Psoas muscle (tissue), 8 donors: ENCODE measurements around the gene SHISA5. TPM values are rescaled to one million over a fixed set of nuclear protein-coding genes. Genes with fewer than 3 reads are reported as not detected.

ENCODE experiments used
- ATAC-seq, 4 donors: fragments of 200-7000 bp; cut with Tn5 transposase; one replicate each; pipeline ENCODE4 v1.9.1; 2020; ENCODE audit warnings: moderate library complexity in 3 of 4, mild to moderate bottlenecking in 2 of 4
- DNase-seq, 2 donors: peaks; one replicate each; pipeline ENCODE4 v3.0.0-alpha.2; 2020
- H3K27ac ChIP-seq: fragments of 200-600 bp; one replicate; pipeline ENCODE4 v1.8.0; 2022
- H3K27me3 ChIP-seq, 3 donors: fragments of 200-600 bp in 1 of 3; one replicate each; pipeline versions ENCODE4 v1.6.1 to v1.8.0; 2013 to 2022; ENCODE audit warnings: low read length in 2 of 3, mild to moderate bottlenecking in 2 of 3, moderate library complexity in 1 of 3; ENCODE audit not compliant: insufficient read depth in 3 of 3
- H3K36me3 ChIP-seq, 2 donors: fragments of 200-600 bp in 1 of 2; one replicate each; pipeline versions ENCODE4 v1.6.1 to v1.8.0; 2013 to 2022; ENCODE audit warnings: low read depth in 1 of 2, mild to moderate bottlenecking in 1 of 2, moderate library complexity in 1 of 2; ENCODE audit not compliant: insufficient read depth in 1 of 2
- H3K4me1 ChIP-seq: fragments of 200-600 bp; one replicate; pipeline ENCODE4 v1.8.0; 2022
- H3K4me3 ChIP-seq: fragments of 200-600 bp; one replicate; pipeline ENCODE4 v1.8.0; 2022; ENCODE audit warnings: mild to moderate bottlenecking
- H3K9me3 ChIP-seq: fragments of 200-600 bp; one replicate; pipeline ENCODE4 v1.8.0; 2022
- WGBS, 3 donors: extraction: QIAGEN DNeasy Blood & Tissue Kit; methylation state at CpG; one replicate each; pipeline versions ENCODE4 v1.1.6 to v1.1.7; 2013; 5-methylcytosine and 5-hydroxymethylcytosine counted together
- intact Hi-C, 2 donors: fragments of 100-400 bp; cut with DNase I; formaldehyde crosslinking; loops; one replicate each; pipeline versions ENCODE4 v1.11.0 to v1.14.2; 2022
- polyA plus RNA-seq, 3 donors: library from polyadenylated mRNA; stranded (reverse); fragments of 200-250 nt; gene quantifications; one replicate each; pipeline ENCODE4 v1.2.3, GENCODE V29; 2013
- total RNA-seq, 4 donors: library from RNA; stranded (reverse); fragmentation: NEBNext Ultra II Directional in 2 of 4; extraction: Animal tissue kit (Norgen Biotek cat#: 25700) in 2 of 4; gene quantifications; one replicate each; pipeline versions ENCODE4 v1.2.1 to v1.2.4, GENCODE V29; 2021 to 2023
- TF ChIP-seq, protein P1 (sequence below): fragments of 200-600 bp; IDR thresholded peaks from one replicate; pipeline ENCODE4 v1.8.0; 2022; ENCODE audit warnings: antibody characterized with exemption
- donor health status: healthy with polysubstance abuse.
- donor health status: DM: no; HTN: no; CAD: no; lungs with moderate emphysema.
- donor health status: Bipolar disorder and iron deficiency.
- donor health status: healthy.
- donor health status: DM: yes; HTN: yes; CAD: no.
- donor health status: DM: no; HTN: no; CAD: no.
- donor health status: DM: no; HTN: no; CAD: no.
- donor health status: DM: yes; HTN: yes; CAD: no.

Gene SHISA5
- total and polyA plus RNA-seq, 7 donors: 16.9 to 34.7 (median 24.3) TPM

DNA sequence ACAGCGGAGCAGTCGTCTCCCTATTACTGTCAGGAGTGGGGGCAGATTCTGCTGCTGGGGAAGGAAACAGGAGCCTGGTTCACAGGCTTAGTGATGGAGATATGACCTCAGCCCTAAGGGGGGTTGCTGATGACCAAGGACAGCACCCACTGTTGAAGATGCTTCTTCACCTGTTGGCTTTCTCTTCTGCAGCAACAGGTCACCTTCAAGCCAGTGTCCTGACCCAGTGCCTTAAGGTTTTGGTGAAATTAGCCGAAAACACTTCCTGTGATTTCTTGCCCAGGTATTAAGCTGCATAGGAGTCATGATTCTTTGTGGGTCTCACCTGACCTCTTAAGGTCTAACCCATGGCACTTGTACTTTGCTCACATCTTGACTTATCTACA, 43.5 kb downstream of the SHISA5 start:
- TF ChIP-seq, protein P1, sequence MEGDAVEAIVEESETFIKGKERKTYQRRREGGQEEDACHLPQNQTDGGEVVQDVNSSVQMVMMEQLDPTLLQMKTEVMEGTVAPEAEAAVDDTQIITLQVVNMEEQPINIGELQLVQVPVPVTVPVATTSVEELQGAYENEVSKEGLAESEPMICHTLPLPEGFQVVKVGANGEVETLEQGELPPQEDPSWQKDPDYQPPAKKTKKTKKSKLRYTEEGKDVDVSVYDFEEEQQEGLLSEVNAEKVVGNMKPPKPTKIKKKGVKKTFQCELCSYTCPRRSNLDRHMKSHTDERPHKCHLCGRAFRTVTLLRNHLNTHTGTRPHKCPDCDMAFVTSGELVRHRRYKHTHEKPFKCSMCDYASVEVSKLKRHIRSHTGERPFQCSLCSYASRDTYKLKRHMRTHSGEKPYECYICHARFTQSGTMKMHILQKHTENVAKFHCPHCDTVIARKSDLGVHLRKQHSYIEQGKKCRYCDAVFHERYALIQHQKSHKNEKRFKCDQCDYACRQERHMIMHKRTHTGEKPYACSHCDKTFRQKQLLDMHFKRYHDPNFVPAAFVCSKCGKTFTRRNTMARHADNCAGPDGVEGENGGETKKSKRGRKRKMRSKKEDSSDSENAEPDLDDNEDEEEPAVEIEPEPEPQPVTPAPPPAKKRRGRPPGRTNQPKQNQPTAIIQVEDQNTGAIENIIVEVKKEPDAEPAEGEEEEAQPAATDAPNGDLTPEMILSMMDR: no peak
- Histone ChIP-seq H3K36me3 (peaks cover 4 to 70% of the 10 kb centered on the region in 2 donors), H3K9me3 (no peaks in the 10 kb centered on the region), H3K4me3 (no peak overlapping the region), H3K27me3 (no peaks in the 10 kb centered on the region), H3K27ac (no peak overlapping the region), H3K4me1 (peaks cover 6% of the 10 kb centered on the region)
- intact Hi-C loops: loop anchor here in 1 of 2 donors (10.0 kb wide), 1 partner anchor 224 kb away; the partner anchor contains the start of gene NCKIPSD
- 88 to 91% (median 89%) methylated on average over 3 of the region's 3 CpGs for WGBS, 3 donors
- ATAC-seq: no peak
- DNase-seq: no peak

DNA sequence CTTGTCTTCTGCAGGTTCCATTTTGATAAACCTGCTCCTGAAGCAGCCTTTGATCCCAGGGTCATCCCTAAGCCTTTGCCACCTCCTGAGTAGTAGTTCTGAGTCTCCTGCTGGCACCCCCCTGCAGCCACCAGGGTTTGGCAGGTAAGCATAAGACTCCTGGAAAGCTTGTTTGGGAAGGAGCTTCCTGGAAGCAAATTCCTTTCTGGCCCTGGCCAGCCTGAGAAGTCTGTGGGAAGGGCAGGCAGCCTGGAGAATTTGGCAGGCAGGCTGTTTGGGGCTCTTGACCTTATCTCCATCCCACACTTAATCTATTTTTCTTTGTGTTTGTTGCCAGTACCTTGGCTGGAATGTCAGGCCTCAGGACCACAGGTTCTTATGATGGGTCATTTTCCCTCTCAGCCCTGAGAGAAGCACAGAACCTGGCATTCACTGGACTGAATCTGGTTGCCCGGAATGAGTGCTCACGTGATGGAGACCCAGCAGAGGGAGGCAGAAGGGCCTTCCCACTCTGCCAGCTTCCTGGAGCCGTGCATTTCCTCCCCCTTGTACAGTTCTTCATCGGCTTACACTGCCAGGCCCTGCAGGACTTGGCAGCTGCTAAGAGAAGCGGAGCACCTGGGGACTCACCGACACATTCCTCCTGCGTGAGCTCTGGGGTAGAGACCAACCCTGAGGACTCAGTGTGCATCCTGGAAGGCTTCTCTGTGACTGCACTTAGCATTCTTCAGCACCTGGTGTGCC, 44.0 kb downstream of the SHISA5 start:
- intact Hi-C loops: loop anchor here in 1 of 2 donors (10.0 kb wide), 1 partner anchor 225 kb away; the partner anchor contains the start of gene NCKIPSD
- Histone ChIP-seq H3K4me3 (no peak overlapping the region), H3K27ac (no peak overlapping the region), H3K4me1 (peaks cover 1% of the 10 kb centered on the region), H3K27me3 (no peaks in the 10 kb centered on the region), H3K9me3 (no peaks in the 10 kb centered on the region), H3K36me3 (peaks cover 4 to 76% of the 10 kb centered on the region in 2 donors)
- TF ChIP-seq, protein P1: no peak
- WGBS, 3 donors: 71 to 80% (median 73%) methylated on average over 7 of the region's 7 CpGs
- ATAC-seq (no peak), DNase-seq (no peak)

DNA sequence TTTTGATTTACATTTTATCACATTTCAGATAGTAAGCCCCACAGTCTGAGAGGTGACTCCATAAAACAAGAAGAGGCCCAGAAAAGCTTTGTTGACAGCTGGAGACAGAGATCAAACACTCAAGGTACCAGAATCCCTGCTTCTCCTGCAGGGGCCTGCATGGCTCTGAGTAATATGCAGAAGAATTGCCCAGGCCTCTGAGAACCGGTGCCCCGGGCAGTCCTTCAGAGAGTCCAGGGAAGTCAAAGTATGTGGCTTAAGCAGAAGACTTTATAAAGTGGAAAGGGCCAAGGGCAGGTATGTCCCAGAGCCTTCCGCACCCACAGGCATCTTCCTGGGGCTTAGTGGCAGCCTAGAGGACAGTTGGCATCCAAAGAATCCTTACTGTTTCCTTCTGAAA, 44.6 kb downstream of the SHISA5 start:
- ATAC-seq (no peak), DNase-seq (no peak)
- no peak overlapping the region for H3K4me3 ChIP-seq
- peaks cover 4 to 78% of the 10 kb centered on the region in 2 donors for H3K36me3 ChIP-seq
- no peak overlapping the region for H3K27ac ChIP-seq
- WGBS, 3 donors: 94 to 97% (median 95%) methylated on average over 3 of the region's 3 CpGs
- TF ChIP-seq, protein P1: no peak
- intact Hi-C loops: no loop called here
- no peaks in the 10 kb centered on the region for H3K27me3 ChIP-seq
- H3K9me3 ChIP-seq: no peaks in the 10 kb centered on the region
- no peaks in the 10 kb centered on the region for H3K4me1 ChIP-seq

DNA sequence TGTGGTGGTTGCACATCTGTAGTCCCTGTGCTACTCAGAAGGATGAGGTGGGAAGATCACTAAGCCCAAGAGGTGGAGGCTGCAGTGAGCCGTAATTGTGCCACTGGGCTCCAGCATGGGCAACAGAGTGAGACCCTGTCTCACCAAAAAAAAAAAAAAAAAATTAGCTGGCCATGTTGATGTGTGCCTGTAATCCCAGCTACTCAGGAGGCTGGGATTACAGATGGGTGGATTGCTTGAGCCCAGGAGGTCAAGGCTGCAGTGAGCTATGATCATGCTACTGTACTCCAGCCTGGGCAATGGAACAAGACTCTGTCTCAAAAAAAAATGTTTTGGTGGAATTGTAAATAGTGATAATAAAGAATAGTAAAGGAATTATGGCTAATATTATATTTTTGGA, 47.5 kb downstream of the SHISA5 start:
- Histone ChIP-seq H3K36me3 (peaks cover 7 to 100% of the 10 kb centered on the region in 2 donors), H3K4me1 (no peaks in the 10 kb centered on the region), H3K27me3 (no peaks in the 10 kb centered on the region), H3K9me3 (no peaks in the 10 kb centered on the region), H3K4me3 (no peak overlapping the region), H3K27ac (no peak overlapping the region)
- 91 to 100% (median 94%) methylated on average over 1 of the region's 1 CpG for WGBS, 3 donors
- intact Hi-C loops: no loop called here
- TF ChIP-seq, protein P1: no peak
- ATAC-seq: no peak
- DNase-seq: no peak

DNA sequence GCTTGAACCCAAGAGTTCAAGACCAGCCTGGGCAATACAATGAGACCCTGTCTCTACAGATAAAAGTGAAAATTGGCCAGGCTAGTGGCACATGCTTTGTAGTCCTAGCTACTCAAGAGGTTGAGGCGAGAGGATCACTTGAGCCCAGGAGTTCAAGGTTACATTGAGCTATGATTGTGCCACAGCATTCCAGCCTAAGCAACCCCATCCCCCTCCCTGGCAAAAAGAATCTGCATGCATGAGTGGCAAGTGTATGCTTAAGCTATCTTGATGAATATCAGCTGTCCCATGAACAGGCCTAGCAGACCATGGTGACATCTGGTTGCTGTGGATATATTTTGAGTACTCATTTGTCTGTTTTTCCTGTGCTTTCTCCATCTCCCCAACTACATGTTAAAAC, 52.7 kb downstream of the SHISA5 start:
- DNase-seq (no peak), ATAC-seq (no peak)
- H3K4me1 ChIP-seq: peaks cover 9% of the 10 kb centered on the region
- H3K9me3 ChIP-seq: no peaks in the 10 kb centered on the region
- 52 to 76% (median 63%) methylated on average over 1 of the region's 1 CpG for WGBS, 3 donors
- peaks cover 2 to 61% of the 10 kb centered on the region in 2 donors for H3K36me3 ChIP-seq
- TF ChIP-seq, protein P1: no peak
- no peaks in the 10 kb centered on the region for H3K27me3 ChIP-seq
- no peak overlapping the region for H3K4me3 ChIP-seq
- intact Hi-C loops: no loop called here
- H3K27ac ChIP-seq: no peak overlapping the region
